Cardiac fibroblast (primary cell): Measurements from ENCODE around the gene GPR82.
"Not testable (repeated sequence)": the region's sequence is repeated elsewhere in the genome, so short reads cannot be mapped to it uniquely, and the experiment has no call there.

ENCODE experiments used
- DNase-seq, 2 donors: peaks; one replicate each; pipeline versions ENCODE4 v3.0.0 to v3.0.0-alpha.2; 2010; ENCODE audit warnings: low read depth in 2 of 2
- H3K4me3 ChIP-seq, 2 donors: replicated peaks in 1 of 2; 1 replicate in 1 of 2; 2 replicates in 1 of 2; pipeline ENCODE4 v1.5.1; 2011; ENCODE audit warnings: low read depth in 2 of 2, low read length in 2 of 2, mild to moderate bottlenecking in 2 of 2, moderate library complexity in 1 of 2
- TF ChIP-seq, protein P1 (sequence below): IDR thresholded peaks from one replicate; pipeline ENCODE4 v1.5.1; 2011; ENCODE audit warnings: low read depth, mild to moderate bottlenecking, low read length, inconsistent platforms

The GPR82 gene

DNA sequence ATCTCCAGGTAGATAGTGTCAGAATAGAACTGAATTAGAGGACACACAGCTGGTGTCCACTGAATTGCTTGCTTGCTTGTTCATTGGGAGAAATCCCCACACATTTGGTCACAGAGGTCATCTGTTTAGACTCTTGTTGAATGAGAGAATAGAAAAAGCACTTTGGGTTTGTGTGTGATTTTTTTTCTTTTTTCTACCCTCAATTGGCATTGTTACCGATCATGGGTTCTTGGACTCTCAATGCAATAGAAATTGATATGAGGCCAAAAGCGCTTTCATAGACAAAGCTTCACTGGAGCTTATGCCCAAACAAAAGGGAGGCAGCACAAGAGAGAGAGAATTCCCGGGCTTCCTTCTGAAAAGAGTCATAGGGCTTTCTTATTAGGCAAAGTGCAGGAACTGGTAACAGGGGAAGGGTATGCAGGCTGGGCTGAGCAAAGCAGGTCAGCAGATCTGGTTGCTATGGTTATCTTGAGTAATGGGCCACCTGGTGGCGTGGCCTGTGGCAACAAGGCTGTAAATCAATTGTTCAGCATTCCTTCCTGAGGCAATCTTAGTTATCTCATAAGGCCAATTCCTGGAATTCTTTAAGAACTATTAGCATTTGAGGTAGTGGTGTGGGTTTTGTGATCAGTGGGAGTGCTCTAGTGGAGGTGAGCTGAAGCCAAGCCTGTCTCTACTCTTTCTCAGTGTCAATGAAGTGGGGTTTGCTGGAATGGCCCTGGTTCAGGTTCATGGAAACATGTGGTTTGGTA is 5.3 kb upstream of the GPR82 start:
- TF ChIP-seq, protein P1, sequence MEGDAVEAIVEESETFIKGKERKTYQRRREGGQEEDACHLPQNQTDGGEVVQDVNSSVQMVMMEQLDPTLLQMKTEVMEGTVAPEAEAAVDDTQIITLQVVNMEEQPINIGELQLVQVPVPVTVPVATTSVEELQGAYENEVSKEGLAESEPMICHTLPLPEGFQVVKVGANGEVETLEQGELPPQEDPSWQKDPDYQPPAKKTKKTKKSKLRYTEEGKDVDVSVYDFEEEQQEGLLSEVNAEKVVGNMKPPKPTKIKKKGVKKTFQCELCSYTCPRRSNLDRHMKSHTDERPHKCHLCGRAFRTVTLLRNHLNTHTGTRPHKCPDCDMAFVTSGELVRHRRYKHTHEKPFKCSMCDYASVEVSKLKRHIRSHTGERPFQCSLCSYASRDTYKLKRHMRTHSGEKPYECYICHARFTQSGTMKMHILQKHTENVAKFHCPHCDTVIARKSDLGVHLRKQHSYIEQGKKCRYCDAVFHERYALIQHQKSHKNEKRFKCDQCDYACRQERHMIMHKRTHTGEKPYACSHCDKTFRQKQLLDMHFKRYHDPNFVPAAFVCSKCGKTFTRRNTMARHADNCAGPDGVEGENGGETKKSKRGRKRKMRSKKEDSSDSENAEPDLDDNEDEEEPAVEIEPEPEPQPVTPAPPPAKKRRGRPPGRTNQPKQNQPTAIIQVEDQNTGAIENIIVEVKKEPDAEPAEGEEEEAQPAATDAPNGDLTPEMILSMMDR, result no peak
- H3K4me3 ChIP-seq, result no peak overlapping the region
- no peak for DNase-seq

DNA sequence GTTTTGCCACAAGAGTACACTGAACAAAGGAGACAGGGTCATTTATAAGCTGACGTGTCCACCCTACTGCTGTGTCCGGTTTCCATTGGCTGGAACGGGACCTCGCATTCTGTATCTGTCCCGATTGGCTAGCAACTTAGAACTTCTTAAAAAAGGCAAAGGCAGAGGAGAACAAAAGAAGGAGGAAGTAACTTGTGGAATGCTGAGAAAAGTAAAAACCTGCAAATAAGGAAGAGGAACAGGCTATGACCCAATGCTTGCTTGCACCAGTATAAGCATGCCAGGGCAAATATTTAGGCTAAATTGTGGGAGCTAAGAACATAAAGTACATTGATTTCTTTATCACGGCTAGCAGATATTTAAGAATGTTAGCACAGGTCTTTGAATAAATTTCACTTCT is 4.4 kb upstream of the GPR82 start:
- not testable (repeated sequence) for DNase-seq

DNA sequence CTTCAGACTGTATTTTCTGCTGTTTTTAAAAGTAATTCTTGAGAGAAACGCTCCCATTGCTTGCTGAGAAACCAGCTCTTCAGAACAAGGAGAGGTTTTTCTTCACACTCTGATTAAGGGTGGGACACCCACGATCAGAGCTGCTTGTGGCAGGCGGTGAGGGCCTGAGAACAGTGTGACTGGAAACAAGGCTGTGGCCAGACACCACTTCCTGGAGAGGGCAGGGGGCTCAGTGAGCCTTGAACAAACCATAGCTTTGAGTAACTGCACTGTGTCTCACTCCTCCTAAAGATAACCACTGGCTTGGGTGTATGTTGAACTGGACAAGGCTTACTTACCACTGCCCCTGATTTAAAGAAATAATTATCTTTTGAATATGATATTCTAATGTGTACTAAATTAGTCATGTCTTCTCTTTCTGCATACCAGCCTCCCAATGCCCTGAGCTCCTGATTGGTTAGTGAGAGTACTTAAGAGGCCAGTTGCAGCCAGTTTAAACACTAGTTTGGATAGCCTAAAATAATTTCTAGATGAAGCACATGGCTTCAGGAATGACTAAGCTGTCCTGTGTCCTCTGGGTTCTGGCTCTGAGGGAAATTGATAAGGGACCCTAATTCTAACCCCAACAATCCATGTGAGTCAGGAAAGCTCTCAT is 3.7 kb upstream of the GPR82 start:
- peak in 1 of 2 donors; percentile 54 for DNase-seq
- TF ChIP-seq, protein P1, result no peak
- no peak overlapping the region for H3K4me3 ChIP-seq

More for the DNA sequence above, 4.4 kb upstream of the GPR82 start:
- H3K4me3 ChIP-seq, result not testable (repeated sequence)

- TF ChIP-seq, protein P1, result no peak
- H3K4me3 ChIP-seq, result no peak overlapping the region
- no peak for DNase-seq
Observed at GRCh38 chrX:41721590-41721989, 2.4 kb upstream of the GPR82 start.

- DNase-seq, result no peak
- TF ChIP-seq, protein P1, result no peak
- no peak overlapping the region for H3K4me3 ChIP-seq
Observed at GRCh38 chrX:41722214-41722613, 1.8 kb upstream of the GPR82 start.

GRCh38 chrX:41722816-41723618 is 964 bp upstream of the GPR82 start:
- peak; percentile 51 to 53 for DNase-seq

More at GRCh38 chrX:41722816-41723618, 964 bp upstream of the GPR82 start:
- TF ChIP-seq, protein P1, result no peak
- no peak overlapping the region for H3K4me3 ChIP-seq
